B cell (primary cell): Measurements from ENCODE around the gene IWS1. TPM values are rescaled to one million over a fixed set of nuclear protein-coding genes. Genes with fewer than 3 reads are reported as not detected.

Experiments
- ATAC-seq: fragments of 200-7000 bp; cut with Tn5 transposase; one replicate; pipeline ENCODE4 v1.10.0; 2021; ENCODE audit warnings: low read depth, mild to moderate bottlenecking, moderate number of reproducible peaks, moderate library complexity
- CTCF ChIA-PET: fragments of 350-600 bp; sonication (Branson Sonifier 250); formaldehyde crosslinking; loops from one replicate; lab custom pipeline; 2021; ENCODE audit warnings: antibody characterized with exemption, inconsistent platforms; lab: Charles Lee
- POLR2A ChIA-PET: fragments of 350-600 bp; sonication (Branson Sonifier 250); formaldehyde crosslinking; loops from one replicate; lab custom pipeline; 2021; ENCODE audit warnings: antibody characterized with exemption; lab: Charles Lee
- DNase-seq: peaks from one replicate; pipeline ENCODE4 v3.0.0; 2013
- H2AFZ ChIP-seq: 2 replicates; pipeline ENCODE4 v1.6.1; 2012; ENCODE audit warnings: mild to moderate bottlenecking, low read depth, low read length; ENCODE audit not compliant: insufficient read depth, poor library complexity, severe bottlenecking
- H3K27ac ChIP-seq, 2 donors: 1 replicate in 1 of 2; 2 replicates in 1 of 2; pipeline ENCODE4 v1.5.1; 2012 to 2013; ENCODE audit warnings: low read length in 2 of 2, mild to moderate bottlenecking in 2 of 2, moderate library complexity in 1 of 2
- H3K27me3 ChIP-seq, 4 experiments: fragments of 200-600 bp in 1 of 4; sonication (generic) in 1 of 4; replicated peaks in 1 of 4; 1 replicate in 2 of 4; 2 replicates in 2 of 4; pipeline versions ENCODE4 v1.6.1 to v1.7.0; 2013 to 2016; ENCODE audit warnings: low read length in 3 of 4, mild to moderate bottlenecking in 2 of 4, mixed read lengths in 1 of 4, moderate library complexity in 1 of 4; ENCODE audit not compliant: insufficient read depth in 4 of 4, control insufficient read depth in 3 of 4; ENCODE audit errors: control extremely low read depth in 1 of 4
- H3K36me3 ChIP-seq, 2 experiments: replicated peaks in 1 of 2; 1 replicate in 1 of 2; 2 replicates in 1 of 2; pipeline versions ENCODE4 v1.6.1 to v1.7.1; 2013; ENCODE audit warnings: low read length in 1 of 2; ENCODE audit not compliant: insufficient read depth in 2 of 2, control insufficient read depth in 1 of 2; ENCODE audit errors: control extremely low read depth in 1 of 2, extremely low read depth in 1 of 2
- H3K4me1 ChIP-seq, 2 donors: fragments of 200-600 bp in 1 of 2; sonication (generic) in 1 of 2; 1 replicate in 1 of 2; 2 replicates in 1 of 2; pipeline versions ENCODE4 v1.5.1 to v1.6.1; 2013 to 2017; ENCODE audit warnings: low read length in 2 of 2; ENCODE audit not compliant: control insufficient read depth in 2 of 2, insufficient read depth in 2 of 2
- H3K4me2 ChIP-seq: replicated peaks from 2 replicates; pipeline ENCODE3; 2012; ENCODE audit warnings: mild to moderate bottlenecking, low read depth, low read length; ENCODE audit not compliant: poor library complexity, severe bottlenecking
- H3K4me3 ChIP-seq, 5 experiments: fragments of 200-600 bp in 1 of 5; sonication (generic) in 1 of 5; 1 replicate in 3 of 5; 2 replicates in 2 of 5; pipeline versions ENCODE4 v1.5.1 to v1.7.0; 2011 to 2016; ENCODE audit warnings: low read length in 4 of 5, mild to moderate bottlenecking in 4 of 5, low read depth in 2 of 5, control low read depth in 1 of 5, moderate library complexity in 1 of 5; ENCODE audit not compliant: insufficient read depth in 1 of 5; ENCODE audit errors: control extremely low read depth in 1 of 5, extremely low read depth in 1 of 5
- H3K79me2 ChIP-seq: fragments of 200-600 bp; sonication (generic); one replicate; pipeline ENCODE4 v1.6.0; 2016; ENCODE audit warnings: low read length; ENCODE audit not compliant: control insufficient read depth, insufficient read depth
- H3K9ac ChIP-seq: fragments of 200-600 bp; sonication (generic); 2 replicates; pipeline ENCODE4 v1.6.1; 2017; ENCODE audit warnings: mild to moderate bottlenecking, low read length, moderate library complexity
- H3K9me3 ChIP-seq, 3 donors: one replicate each; pipeline versions ENCODE4 v1.6.1 to v1.7.1; 2013; ENCODE audit warnings: low read length in 2 of 3; ENCODE audit not compliant: control insufficient read depth in 2 of 3, insufficient read depth in 1 of 3; ENCODE audit errors: control extremely low read depth in 1 of 3
- H4K20me1 ChIP-seq: 2 replicates; pipeline ENCODE4 v1.6.0; 2012; ENCODE audit warnings: mild to moderate bottlenecking, low read length; ENCODE audit not compliant: insufficient read depth, control insufficient read depth, poor library complexity, severe bottlenecking
- H3K27ac Mint-ChIP-seq: one replicate; pipeline ENCODE4 v1.8.0; 2021; ENCODE audit warnings: mixed read lengths
- H3K27me3 Mint-ChIP-seq: one replicate; pipeline ENCODE4 v1.8.0; 2021; ENCODE audit warnings: mixed read lengths
- H3K4me1 Mint-ChIP-seq: one replicate; pipeline ENCODE4 v1.8.0; 2021; ENCODE audit warnings: mixed read lengths
- H3K4me3 Mint-ChIP-seq: one replicate; pipeline ENCODE4 v1.8.0; 2021; ENCODE audit warnings: mixed read lengths
- H3K9me3 Mint-ChIP-seq: one replicate; pipeline ENCODE4 v1.8.0; 2022; ENCODE audit warnings: mixed read lengths; ENCODE audit not compliant: insufficient read depth
- EZH2 ChIP-seq: IDR thresholded peaks from 2 replicates; pipeline ENCODE4 v1.6.1; 2012; ENCODE audit warnings: borderline replicate concordance, low read depth, mild to moderate bottlenecking, moderate library complexity, low read length; ENCODE audit not compliant: insufficient read depth, poor library complexity, severe bottlenecking
- WGBS: methylation state at CpG from one replicate; pipeline ENCODE4 v1.1.5; 2013; ENCODE audit warnings: missing lambda C conversion rate; ENCODE audit not compliant: insufficient coverage; 5-methylcytosine and 5-hydroxymethylcytosine counted together
- intact Hi-C: fragments of 100-400 bp; cut with micrococcal nuclease; formaldehyde crosslinking; loops from one replicate; pipeline ENCODE4 v1.10.0; 2022
- polyA plus RNA-seq: library from polyadenylated mRNA; depleted of rRNA; stranded (reverse); fragments of >200 nt; gene quantifications from 2 replicates; pipeline ENCODE4 v1.2.3, GENCODE V29; 2012
- total RNA-seq, 2 donors: library from RNA; stranded (reverse); fragments of 120-200 nt in 1 of 2; gene quantifications; 1 replicate in 1 of 2; 2 replicates in 1 of 2; pipeline versions ENCODE4 v1.2.3 to v1.2.4, GENCODE V29; 2013 to 2022
- TF ChIP-seq, protein P1 (sequence below): fragments of 200-600 bp; IDR thresholded peaks from one replicate; pipeline ENCODE4 v1.8.0; 2022; ENCODE audit warnings: antibody characterized with exemption, mild to moderate bottlenecking

IWS1 gene
- total and polyA plus RNA-seq, 2 donors (not counting 1 experiment from before 2014, with no cell fraction given), result 22.5 to 45.9 TPM

DNA sequence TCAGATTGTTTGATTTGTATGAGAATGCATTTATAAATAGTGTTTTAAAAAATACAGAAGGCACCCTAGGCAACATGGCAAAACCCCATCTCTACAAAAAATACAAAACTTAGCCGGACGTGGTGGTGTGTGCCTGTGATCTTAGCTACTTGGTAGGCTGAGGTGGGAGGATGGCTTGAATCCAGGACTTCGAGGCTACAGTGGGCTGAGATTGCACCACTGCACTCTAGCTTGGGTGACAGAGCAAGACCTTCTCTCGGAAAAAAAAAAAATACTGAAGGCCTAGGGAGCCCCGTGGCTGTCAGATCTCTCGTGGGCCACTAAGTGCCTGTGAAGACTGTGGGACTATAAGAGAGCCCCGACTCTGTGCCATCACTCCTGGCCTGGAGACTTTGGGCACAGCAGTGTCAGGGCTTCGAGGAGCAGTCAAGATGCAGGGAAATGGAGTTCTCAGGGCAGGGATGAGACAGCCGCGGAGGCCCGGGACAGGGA lies 49.7 kb upstream of the IWS1 start:
- Histone ChIP-seq H3K9ac (peak overlapping the region; percentile 30), H3K27me3 (no peaks in the 10 kb centered on the region), H3K27ac (peak overlapping the region; percentile 59 to 70), H3K4me1 (peaks cover 45 to 47% of the 10 kb centered on the region in 2 donors), H3K4me2 (peak overlapping the region; percentile 71), H4K20me1 (no peaks in the 10 kb centered on the region), H3K79me2 (no peaks in the 10 kb centered on the region), H3K9me3 (peaks cover 0 to 11% (median 0%) of the 10 kb centered on the region in 3 donors), H3K36me3 (no peaks in the 10 kb centered on the region), H3K4me3 (peak overlapping the region in 1 of 5 experiments; percentile 21), H2AFZ (no peak overlapping the region)
- Mint-ChIP-seq H3K27ac (peak overlapping the region; percentile 79), H3K4me3 (peak overlapping the region; percentile 42), H3K9me3 (no peaks in the 10 kb centered on the region), H3K27me3 (no peaks in the 10 kb centered on the region), H3K4me1 (peaks cover 63% of the 10 kb centered on the region)
- 43% methylated on average over 8 of the region's 11 CpGs for WGBS
- no peak for TF ChIP-seq EZH2
- TF ChIP-seq, protein P1, sequence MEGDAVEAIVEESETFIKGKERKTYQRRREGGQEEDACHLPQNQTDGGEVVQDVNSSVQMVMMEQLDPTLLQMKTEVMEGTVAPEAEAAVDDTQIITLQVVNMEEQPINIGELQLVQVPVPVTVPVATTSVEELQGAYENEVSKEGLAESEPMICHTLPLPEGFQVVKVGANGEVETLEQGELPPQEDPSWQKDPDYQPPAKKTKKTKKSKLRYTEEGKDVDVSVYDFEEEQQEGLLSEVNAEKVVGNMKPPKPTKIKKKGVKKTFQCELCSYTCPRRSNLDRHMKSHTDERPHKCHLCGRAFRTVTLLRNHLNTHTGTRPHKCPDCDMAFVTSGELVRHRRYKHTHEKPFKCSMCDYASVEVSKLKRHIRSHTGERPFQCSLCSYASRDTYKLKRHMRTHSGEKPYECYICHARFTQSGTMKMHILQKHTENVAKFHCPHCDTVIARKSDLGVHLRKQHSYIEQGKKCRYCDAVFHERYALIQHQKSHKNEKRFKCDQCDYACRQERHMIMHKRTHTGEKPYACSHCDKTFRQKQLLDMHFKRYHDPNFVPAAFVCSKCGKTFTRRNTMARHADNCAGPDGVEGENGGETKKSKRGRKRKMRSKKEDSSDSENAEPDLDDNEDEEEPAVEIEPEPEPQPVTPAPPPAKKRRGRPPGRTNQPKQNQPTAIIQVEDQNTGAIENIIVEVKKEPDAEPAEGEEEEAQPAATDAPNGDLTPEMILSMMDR, result no peak
- ChIA-PET CTCF (interaction anchor here (1.0 to 2.7 kb wide), 4 partner anchors 15 to 97 kb away, joined by 3 to 26 read pairs (median 6); no protein-coding TSS in a partner anchor), POLR2A (interaction anchor here (0.5 to 0.9 kb wide), 2 partner anchors 15 to 88 kb away, joined by 3 to 4 read pairs; no protein-coding TSS in a partner anchor)
- no peak for ATAC-seq
- intact Hi-C loops, result no loop called here
- peak; percentile 10 for DNase-seq

DNA sequence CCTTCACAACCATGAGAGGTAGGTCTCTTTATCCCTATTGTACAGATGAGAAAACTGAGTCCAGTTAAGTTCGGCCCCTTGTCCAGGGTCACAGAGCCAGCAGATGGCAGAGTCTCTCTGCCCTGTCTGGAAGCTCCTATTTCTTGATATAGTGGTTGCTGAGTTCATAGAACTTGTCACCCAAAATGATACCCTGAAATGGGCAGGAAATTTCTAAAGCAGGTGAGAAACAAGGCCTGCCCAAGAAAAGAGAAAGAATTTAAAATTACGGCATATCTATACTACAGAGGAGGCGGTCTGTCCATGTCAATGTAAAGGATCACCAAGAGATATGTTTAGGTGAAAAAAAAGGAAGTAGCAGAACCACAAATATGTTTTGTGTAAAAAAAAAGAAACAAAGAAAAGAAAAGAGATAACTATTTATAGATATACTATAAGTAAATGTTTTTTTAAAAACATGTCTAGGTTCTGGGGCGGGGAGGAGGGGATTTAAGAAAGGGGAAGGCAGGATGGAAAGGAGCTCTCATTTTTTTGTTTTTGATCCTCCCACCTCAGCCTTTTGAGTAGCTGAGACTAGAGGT lies 49.0 kb upstream of the IWS1 start:
- no peak overlapping the region for H2AFZ ChIP-seq
- Mint-ChIP-seq H3K4me1 (peaks cover 62% of the 10 kb centered on the region), H3K27ac (peak overlapping the region; percentile 79), H3K4me3 (peak overlapping the region; percentile 42), H3K27me3 (no peaks in the 10 kb centered on the region), H3K9me3 (no peaks in the 10 kb centered on the region)
- H3K27me3 ChIP-seq, result no peaks in the 10 kb centered on the region
- TF ChIP-seq, protein P1, result no peak
- TF ChIP-seq EZH2, result no peak
- peaks cover 45 to 47% of the 10 kb centered on the region in 2 donors for H3K4me1 ChIP-seq
- peak overlapping the region; percentile 71 for H3K4me2 ChIP-seq
- no peaks in the 10 kb centered on the region for H3K79me2 ChIP-seq
- H3K27ac ChIP-seq, result peak overlapping the region; percentile 59 to 70
- WGBS, result no CpG with 5 or more reads among the region's 4 CpGs
- H4K20me1 ChIP-seq, result no peaks in the 10 kb centered on the region
- peak; percentile 40 for DNase-seq
- peak overlapping the region; percentile 30 for H3K9ac ChIP-seq
- H3K9me3 ChIP-seq, result peaks cover 0 to 11% (median 0%) of the 10 kb centered on the region in 3 donors
- no peaks in the 10 kb centered on the region for H3K36me3 ChIP-seq
- peak; percentile 26 for ATAC-seq
- ChIA-PET CTCF (interaction anchor here (0.6 to 2.7 kb wide), 6 partner anchors 16 to 231 kb away, joined by 3 to 26 read pairs (median 4); no protein-coding TSS in a partner anchor), POLR2A (interaction anchor here (0.5 to 0.9 kb wide), 2 partner anchors 16 to 88 kb away, joined by 3 to 4 read pairs; no protein-coding TSS in a partner anchor)
- intact Hi-C loops, result no loop called here
- peak overlapping the region in 1 of 5 experiments; percentile 21 for H3K4me3 ChIP-seq
